DLD1 (cell line): ENCODE measurements around the gene KLHL9.
"Not testable (repeated sequence)": the region's sequence is repeated elsewhere in the genome, so short reads cannot be mapped to it uniquely, and the experiment has no call there.

Experiments used
- in situ Hi-C: cut with HindIII; loops from 2 replicates; pipeline ENCODE4 v1.10.0; 2017; ENCODE audit warnings: low sequenced_read_pairs

The KLHL9 gene

GRCh38 chr9:21334701-21335632 lies at the start of gene KLHL9:
Gene KLHL9, minus strand, starts transcription at chr9:21335404. Its CDS starts 545 bp downstream, at chr9:21334859.
- in situ Hi-C loops, result no loop called here

- in situ Hi-C loops, result no loop called here
Measured at GRCh38 chr9:21383627-21384026, 48.4 kb upstream of the KLHL9 start.

GRCh38 chr9:21381448-21382339 lies 46.5 kb upstream of the KLHL9 start:
- in situ Hi-C loops, result no loop called here

- in situ Hi-C loops, result not testable (repeated sequence)
Measured at GRCh38 chr9:21371467-21371866, 36.3 kb upstream of the KLHL9 start.

- in situ Hi-C loops, result no loop called here
Measured at GRCh38 chr9:21367957-21368356, 32.8 kb upstream of the KLHL9 start, which contains the start of gene IFNA13. Gene IFNA13, minus strand, starts transcription at chr9:21368057. Its CDS starts 47 bp downstream, at chr9:21368010.

GRCh38 chr9:21367169-21367568 lies 32.0 kb upstream of the KLHL9 start:
- in situ Hi-C loops, result not testable (repeated sequence)

- in situ Hi-C loops, result no loop called here
Measured at GRCh38 chr9:21362287-21362686, 27.1 kb upstream of the KLHL9 start.

GRCh38 chr9:21357479-21358460 lies 22.6 kb upstream of the KLHL9 start:
- in situ Hi-C loops, result no loop called here

- in situ Hi-C loops, result no loop called here
Measured at GRCh38 chr9:21350787-21351186, 15.6 kb upstream of the KLHL9 start, which contains the start of gene IFNA6. Gene IFNA6, minus strand, starts transcription at chr9:21350887. Its CDS starts 0 bp downstream, at chr9:21350887.

- in situ Hi-C loops, result no loop called here
Measured at GRCh38 chr9:21348430-21348970, 13.3 kb upstream of the KLHL9 start.

GRCh38 chr9:21340735-21341134 lies 5.5 kb upstream of the KLHL9 start:
- in situ Hi-C loops, result no loop called here

- in situ Hi-C loops, result no loop called here
Measured at GRCh38 chr9:21336457-21336856, 1.3 kb upstream of the KLHL9 start.

GRCh38 chr9:21333226-21333625 lies 2.0 kb downstream of the KLHL9 start:
- in situ Hi-C loops, result no loop called here

GRCh38 chr9:21331676-21332402 lies 3.4 kb downstream of the KLHL9 start:
- in situ Hi-C loops, result no loop called here

GRCh38 chr9:21326526-21327139 lies 8.6 kb downstream of the KLHL9 start:
- in situ Hi-C loops, result no loop called here

- in situ Hi-C loops, result no loop called here
Measured at GRCh38 chr9:21324047-21324446, 11.2 kb downstream of the KLHL9 start.

- in situ Hi-C loops, result no loop called here
Measured at GRCh38 chr9:21322911-21323461, 12.2 kb downstream of the KLHL9 start.

GRCh38 chr9:21320465-21320864 lies 14.7 kb downstream of the KLHL9 start:
- in situ Hi-C loops, result no loop called here
